Measurements from ENCODE around the gene REEP6. TPM values are rescaled to one million over a fixed set of nuclear protein-coding genes. Genes with fewer than 3 reads are reported as not detected.

REEP6 gene
- total RNA-seq, 1 donor from 2014 or later: 4.8 TPM

- H2AFZ ChIP-seq (replicated peaks): no peak overlapping the region
- peaks cover 77% of the 10 kb centered on the region for H3F3A ChIP-seq (ENCODE audit: low read depth)
- no peaks in the 10 kb centered on the region for H3K9me3 ChIP-seq (ENCODE audit: low read depth)
- H3K4me1 ChIP-seq: peaks cover 21% of the 10 kb centered on the region
- Mint-ChIP-seq H3K4me3 (peak overlapping the region; percentile 82), H3K4me1 (peaks cover 46% of the 10 kb centered on the region), H3K36me3 (peaks cover 7% of the 10 kb centered on the region), H3K9me3 (no peaks in the 10 kb centered on the region), H3K27me3 (ENCODE audit: insufficient read depth, low read depth) (peaks cover 21% of the 10 kb centered on the region), H3K27ac (no peak overlapping the region)
- H3K36me3 ChIP-seq: no peaks in the 10 kb centered on the region
- no peak for DNase-seq (ENCODE audit: low spot score)
- H3K4me3 ChIP-seq: no peak overlapping the region
- H3K27me3 ChIP-seq: peaks cover 83% of the 10 kb centered on the region
- TF ChIP-seq CTCF (IDR thresholded peaks at IDR 0.05) (no peak), EZH2phosphoT487 (IDR thresholded peaks at IDR 0.05) (no peak), EZH2 (IDR thresholded peaks at IDR 0.05) (no peak)
- H4K20me1 ChIP-seq (ENCODE audit: low read depth): peaks cover 68% of the 10 kb centered on the region
- H3K9ac ChIP-seq: no peak overlapping the region
- H3K4me2 ChIP-seq: no peak overlapping the region
- H3K79me2 ChIP-seq (ENCODE audit: low read depth): no peaks in the 10 kb centered on the region
- no peak overlapping the region for H3K27ac ChIP-seq
Observed at GRCh38 chr19:1447504-1447903, 43.5 kb upstream of the REEP6 start.

GRCh38 chr19:1447944-1448343 lies 43.0 kb upstream of the REEP6 start:
- peaks cover 26% of the 10 kb centered on the region for H3K4me1 ChIP-seq
- no peaks in the 10 kb centered on the region for H3K9me3 ChIP-seq (ENCODE audit: low read depth)
- H3K4me2 ChIP-seq: no peak overlapping the region
- peaks cover 73% of the 10 kb centered on the region for H3F3A ChIP-seq (ENCODE audit: low read depth)
- Mint-ChIP-seq H3K4me1 (peaks cover 48% of the 10 kb centered on the region), H3K27ac (no peak overlapping the region), H3K9me3 (no peaks in the 10 kb centered on the region), H3K27me3 (ENCODE audit: insufficient read depth, low read depth) (peaks cover 22% of the 10 kb centered on the region), H3K4me3 (peak overlapping the region; percentile 68), H3K36me3 (peaks cover 4% of the 10 kb centered on the region)
- H3K79me2 ChIP-seq (ENCODE audit: low read depth): no peaks in the 10 kb centered on the region
- DNase-seq (ENCODE audit: low spot score): no peak
- H3K9ac ChIP-seq: no peak overlapping the region
- H2AFZ ChIP-seq (replicated peaks): no peak overlapping the region
- H3K27ac ChIP-seq: no peak overlapping the region
- peaks cover 67% of the 10 kb centered on the region for H4K20me1 ChIP-seq (ENCODE audit: low read depth)
- H3K4me3 ChIP-seq: no peak overlapping the region
- H3K27me3 ChIP-seq: peaks cover 87% of the 10 kb centered on the region
- H3K36me3 ChIP-seq: no peaks in the 10 kb centered on the region
- TF ChIP-seq EZH2phosphoT487 (IDR thresholded peaks at IDR 0.05) (no peak), CTCF (IDR thresholded peaks at IDR 0.05) (no peak), EZH2 (IDR thresholded peaks at IDR 0.05) (no peak)

- H3K27ac ChIP-seq: no peak within 1 kb of the TSS
- H3K27ac Mint-ChIP-seq: peak within 1 kb of the TSS; percentile 96
Observed at GRCh38 chr19:1449467-1450442, 41.2 kb upstream of the REEP6 start, which contains the start of gene APC2. TSS of gene APC2 (plus strand) at chr19:1450121. CDS start at chr19:1453002, 2,881 bp downstream.

More at GRCh38 chr19:1449467-1450442, 41.2 kb upstream of the REEP6 start, which contains the start of gene APC2:
- H3K36me3 Mint-ChIP-seq: peaks cover 6% of the 10 kb centered on the region
- Histone ChIP-seq H3K4me3 (peak within 1 kb of the TSS; percentile 46), H3K9me3 (ENCODE audit: low read depth) (no peaks in the 10 kb centered on the region), H3K9ac (no peak within 1 kb of the TSS), H3K4me2 (peak within 1 kb of the TSS; percentile 76), H3K4me1 (peaks cover 33% of the 10 kb centered on the region), H3K36me3 (no peaks in the 10 kb centered on the region), H3K27me3 (peaks cover 97% of the 10 kb centered on the region), H4K20me1 (ENCODE audit: low read depth) (peaks cover 63% of the 10 kb centered on the region), H2AFZ (replicated peaks) (no peak within 1 kb of the TSS), H3F3A (ENCODE audit: low read depth) (peaks cover 66% of the 10 kb centered on the region), H3K79me2 (ENCODE audit: low read depth) (no peaks in the 10 kb centered on the region)
- peaks cover 52% of the 10 kb centered on the region for H3K4me1 Mint-ChIP-seq
- H3K27me3 Mint-ChIP-seq (ENCODE audit: insufficient read depth, low read depth): peaks cover 22% of the 10 kb centered on the region
- peak; percentile 95 for DNase-seq (ENCODE audit: low spot score)
- peak; percentile 38 for TF ChIP-seq EZH2 (IDR thresholded peaks at IDR 0.05)
- TF ChIP-seq EZH2phosphoT487 (IDR thresholded peaks at IDR 0.05): peak; percentile 26
- no peak for TF ChIP-seq CTCF (IDR thresholded peaks at IDR 0.05)
- H3K9me3 Mint-ChIP-seq: no peaks in the 10 kb centered on the region
- H3K4me3 Mint-ChIP-seq: peak within 1 kb of the TSS; percentile 88
